ENCODE data around the gene RASSF1. TPM values are rescaled to one million over a fixed set of nuclear protein-coding genes. Genes with fewer than 3 reads are reported as not detected.

The RASSF1 gene
- total RNA-seq, 1 experiment from 2014 or later = 15.8 TPM

DNA sequence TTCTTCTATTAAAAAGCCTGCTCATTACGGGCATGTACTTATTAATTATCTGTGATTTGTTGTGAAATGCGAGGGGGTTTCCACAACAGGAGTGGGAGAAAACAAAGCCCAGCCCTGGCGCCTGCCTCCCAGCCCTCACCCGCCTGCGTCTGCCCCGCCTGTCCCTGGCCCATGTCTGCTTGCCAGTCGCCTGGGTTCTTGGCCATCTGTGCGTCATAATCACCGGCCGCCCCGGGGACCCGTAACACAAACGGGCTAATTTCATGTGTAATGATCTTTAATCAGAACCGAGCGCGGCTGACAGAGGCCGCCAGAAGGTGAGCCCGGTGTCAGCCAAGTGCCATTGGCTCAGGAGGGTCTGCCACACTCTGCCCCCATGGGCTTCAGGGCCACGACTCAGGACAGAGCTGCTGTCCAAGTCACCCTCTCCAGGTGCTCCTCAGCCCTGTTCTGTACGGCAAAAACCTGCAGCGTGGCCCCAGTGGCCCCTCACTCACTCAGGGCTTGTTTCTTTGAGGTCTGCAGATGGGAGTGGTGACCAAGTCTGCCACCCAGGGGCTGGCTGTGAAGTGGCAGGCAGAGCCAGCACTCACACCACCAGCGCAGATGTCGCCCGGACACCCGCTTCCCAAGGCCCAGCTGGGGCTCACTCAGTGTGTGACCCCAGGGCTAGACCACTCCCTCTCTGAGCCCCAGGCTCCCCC lies 47.5 kb upstream of the RASSF1 start:
- peak; percentile 67 for DNase-seq
- H3K27me3 Mint-ChIP-seq (ENCODE audit: low read depth) = peaks cover 3% of the 10 kb centered on the region; the same call in 1 of the 2 replicates
- H3K79me1 ChIP-seq (ENCODE audit: insufficient read depth, low read depth, low read length, poor library complexity, severe bottlenecking) = no peaks in the 10 kb centered on the region
- H3K9me3 Mint-ChIP-seq = no peaks in the 10 kb centered on the region
- no CpG with 5 or more reads among the region's 25 CpGs for WGBS (ENCODE audit: extremely low coverage, insufficient read length, low lambda C conversion rate)
- no peak overlapping the region for H3K9ac ChIP-seq (ENCODE audit: extremely low read depth, insufficient read length, low read length)
- no peak overlapping the region for H3K4me2 ChIP-seq (ENCODE audit: insufficient read depth, insufficient read length, low read length)
- no peaks in the 10 kb centered on the region for H3K23me2 ChIP-seq (ENCODE audit: insufficient read length, low read depth, low read length, poor library complexity, severe bottlenecking)
- H3K4me1 ChIP-seq (ENCODE audit: insufficient read depth, low read length) = no peaks in the 10 kb centered on the region
- no peak overlapping the region for H2AFZ ChIP-seq (ENCODE audit: low read length)
- H2BK15ac ChIP-seq (ENCODE audit: low read depth, low read length) = no peak overlapping the region
- H3K27ac Mint-ChIP-seq = no peak overlapping the region
- H3K23ac ChIP-seq (ENCODE audit: insufficient read length, low read depth, low read length) = no peak overlapping the region
- no peak overlapping the region for H2AK5ac ChIP-seq (ENCODE audit: insufficient read length, low read length)
- no peak overlapping the region for H3K4me3 Mint-ChIP-seq
- H2BK120ac ChIP-seq (ENCODE audit: low read depth, low read length, poor library complexity, severe bottlenecking) = no peak overlapping the region
- H3K14ac ChIP-seq (ENCODE audit: insufficient read depth, low read length) = no peak overlapping the region
- 0 out of 7 replicates have a peak, but pooled peaks cover 0 to 4% (median 0%) of the 10 kb centered on the region in 3 experiments for H3K36me3 Mint-ChIP-seq (ENCODE audit: insufficient read depth in 1 of 3, low read depth in 3 of 3)
- no peak overlapping the region for H2BK20ac ChIP-seq (ENCODE audit: low read depth, low read length, poor library complexity, severe bottlenecking)
- no peak overlapping the region for H2BK12ac ChIP-seq (ENCODE audit: insufficient read length, low read depth, low read length)
- 0 out of 4 replicates have a peak, but pooled peaks cover 0 to 6% of the 10 kb centered on the region in 2 experiments for H3K4me1 Mint-ChIP-seq
- no peak overlapping the region for H3K4ac ChIP-seq (ENCODE audit: low read depth, low read length)
- no peak overlapping the region for H3K56ac ChIP-seq (ENCODE audit: insufficient read length, low read depth, low read length)
- no peak overlapping the region for H2BK5ac ChIP-seq (ENCODE audit: insufficient read length, low read length)
- TF ChIP-seq CTCF (conservative IDR thresholded peaks at IDR 0.05) = peak; percentile 67
- no peak overlapping the region for H4K91ac ChIP-seq (ENCODE audit: insufficient read length, low read depth, low read length)
- peaks cover 2% of the 10 kb centered on the region for H4K20me1 ChIP-seq (ENCODE audit: control insufficient read depth, insufficient read depth, insufficient read length)
- no peak overlapping the region for H3K18ac ChIP-seq (ENCODE audit: insufficient read length, low read depth, low read length)
- no peak overlapping the region for H4K8ac ChIP-seq (replicated peaks; ENCODE audit: insufficient read length, low read depth, low read length)
- no peak overlapping the region for H4K5ac ChIP-seq (ENCODE audit: insufficient read length, low read depth, low read length)
- no peak overlapping the region for H3K27ac ChIP-seq (ENCODE audit: insufficient read length, low read depth, low read length)
- no peaks in the 10 kb centered on the region for H3K79me2 ChIP-seq (ENCODE audit: insufficient read depth, low read length)
- H3T11ph ChIP-seq (ENCODE audit: low read length) = no peak overlapping the region
- H3K27me3 ChIP-seq (ENCODE audit: insufficient read depth, low read length) = no peaks in the 10 kb centered on the region
- no peaks in the 10 kb centered on the region for H3K9me3 ChIP-seq (ENCODE audit: control insufficient read depth, low read depth, low read length)
